BE2C (cell line): ENCODE measurements around the gene ROBO1.

Experiments
- DNase-seq: peaks from one replicate; pipeline ENCODE4 v3.0.0-alpha.2; 2020
- H3K27me3 ChIP-seq: fragments of 250-450 bp; sonication (Bioruptor Pico); 2 replicates; pipeline ENCODE4 v1.5.1; 2020; ENCODE audit warnings: mild to moderate bottlenecking
- H3K36me3 ChIP-seq: fragments of 250-450 bp; sonication (Bioruptor Pico); 2 replicates; pipeline ENCODE4 v1.5.1; 2020; ENCODE audit warnings: mild to moderate bottlenecking
- H3K4me1 ChIP-seq: fragments of 250-450 bp; sonication (Bioruptor Pico); 2 replicates; pipeline ENCODE4 v1.5.1; 2020
- H3K4me3 ChIP-seq: 2 replicates; pipeline ENCODE4 v1.5.1; 2011; ENCODE audit warnings: low read depth, low read length
- H3K9me3 ChIP-seq: fragments of 250-450 bp; sonication (Bioruptor Pico); 2 replicates; pipeline ENCODE4 v1.5.1; 2020
- TF ChIP-seq, protein P1 (sequence below): IDR thresholded peaks from 2 replicates; pipeline ENCODE4 v1.5.1; 2012; ENCODE audit warnings: mild to moderate bottlenecking, low read depth, low read length

ROBO1 gene

DNA sequence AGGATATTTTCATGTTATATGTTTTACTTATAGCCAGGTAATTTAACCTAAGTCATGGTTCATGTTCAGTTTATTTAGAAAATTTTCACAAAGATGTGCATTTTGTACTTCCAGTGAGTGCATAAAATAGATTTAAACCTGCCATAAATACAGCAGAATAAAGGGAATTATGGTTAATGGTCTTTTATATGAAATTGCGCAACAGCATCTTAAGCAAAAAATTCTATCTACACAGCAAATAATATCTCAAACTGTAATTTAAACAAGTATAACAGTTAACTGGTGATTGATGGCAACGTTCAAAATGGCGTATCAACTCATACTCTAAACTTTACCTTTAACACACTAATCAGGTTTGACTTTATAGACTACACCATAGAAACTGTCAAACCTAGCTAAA, 97.6 kb downstream of the ROBO1 start:
- no peak overlapping the region for H3K4me3 ChIP-seq
- TF ChIP-seq, protein P1, sequence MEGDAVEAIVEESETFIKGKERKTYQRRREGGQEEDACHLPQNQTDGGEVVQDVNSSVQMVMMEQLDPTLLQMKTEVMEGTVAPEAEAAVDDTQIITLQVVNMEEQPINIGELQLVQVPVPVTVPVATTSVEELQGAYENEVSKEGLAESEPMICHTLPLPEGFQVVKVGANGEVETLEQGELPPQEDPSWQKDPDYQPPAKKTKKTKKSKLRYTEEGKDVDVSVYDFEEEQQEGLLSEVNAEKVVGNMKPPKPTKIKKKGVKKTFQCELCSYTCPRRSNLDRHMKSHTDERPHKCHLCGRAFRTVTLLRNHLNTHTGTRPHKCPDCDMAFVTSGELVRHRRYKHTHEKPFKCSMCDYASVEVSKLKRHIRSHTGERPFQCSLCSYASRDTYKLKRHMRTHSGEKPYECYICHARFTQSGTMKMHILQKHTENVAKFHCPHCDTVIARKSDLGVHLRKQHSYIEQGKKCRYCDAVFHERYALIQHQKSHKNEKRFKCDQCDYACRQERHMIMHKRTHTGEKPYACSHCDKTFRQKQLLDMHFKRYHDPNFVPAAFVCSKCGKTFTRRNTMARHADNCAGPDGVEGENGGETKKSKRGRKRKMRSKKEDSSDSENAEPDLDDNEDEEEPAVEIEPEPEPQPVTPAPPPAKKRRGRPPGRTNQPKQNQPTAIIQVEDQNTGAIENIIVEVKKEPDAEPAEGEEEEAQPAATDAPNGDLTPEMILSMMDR = no peak
- no peaks in the 10 kb centered on the region for H3K4me1 ChIP-seq
- H3K27me3 ChIP-seq = no peaks in the 10 kb centered on the region
- DNase-seq = no peak
- no peaks in the 10 kb centered on the region for H3K36me3 ChIP-seq
- no peaks in the 10 kb centered on the region for H3K9me3 ChIP-seq

DNA sequence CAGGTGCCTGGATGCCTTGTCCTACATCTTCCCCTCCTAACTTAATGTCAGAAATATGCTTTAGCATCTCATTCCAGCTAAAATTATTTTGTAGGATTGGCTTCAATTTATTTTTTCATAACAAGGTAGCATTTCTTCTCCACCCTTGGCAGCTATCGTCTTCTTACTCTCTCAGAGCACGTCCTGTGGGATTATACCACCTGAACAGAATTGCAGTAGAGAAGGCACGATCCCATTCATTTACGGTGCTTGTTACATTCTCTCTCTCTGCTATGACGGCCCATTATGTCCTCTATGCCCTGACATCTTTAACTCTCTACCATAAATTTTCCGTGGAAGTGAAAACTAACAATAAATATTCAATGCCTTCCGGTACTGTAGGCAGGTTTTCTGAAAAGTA, 103.3 kb downstream of the ROBO1 start:
- no peak overlapping the region for H3K4me3 ChIP-seq
- TF ChIP-seq, protein P1 = no peak
- DNase-seq = no peak
- H3K27me3 ChIP-seq = no peaks in the 10 kb centered on the region
- no peaks in the 10 kb centered on the region for H3K9me3 ChIP-seq
- no peaks in the 10 kb centered on the region for H3K4me1 ChIP-seq
- H3K36me3 ChIP-seq = no peaks in the 10 kb centered on the region

DNA sequence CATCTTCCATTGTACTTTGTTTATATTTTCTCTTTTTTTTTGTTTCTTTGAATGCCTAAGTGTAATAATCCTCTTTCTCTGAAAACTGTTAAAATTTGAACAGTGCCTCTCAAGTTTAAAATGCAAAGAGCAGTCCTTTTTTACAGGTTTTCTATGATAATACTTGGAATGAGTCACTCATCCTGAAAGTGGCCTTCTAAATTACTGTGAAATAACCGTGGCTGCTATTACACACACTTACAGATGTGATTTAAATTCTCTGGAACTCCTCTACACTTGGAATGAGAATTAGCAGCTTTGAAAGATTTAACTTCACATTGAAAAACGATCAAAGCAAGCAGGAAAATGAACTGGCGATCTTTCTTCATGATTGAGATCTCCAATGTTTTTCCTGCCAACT, 105.9 kb downstream of the ROBO1 start:
- Histone ChIP-seq H3K4me1 (no peaks in the 10 kb centered on the region), H3K27me3 (no peaks in the 10 kb centered on the region), H3K4me3 (no peak overlapping the region), H3K36me3 (no peaks in the 10 kb centered on the region), H3K9me3 (no peaks in the 10 kb centered on the region)
- DNase-seq = no peak
- TF ChIP-seq, protein P1 = no peak

DNA sequence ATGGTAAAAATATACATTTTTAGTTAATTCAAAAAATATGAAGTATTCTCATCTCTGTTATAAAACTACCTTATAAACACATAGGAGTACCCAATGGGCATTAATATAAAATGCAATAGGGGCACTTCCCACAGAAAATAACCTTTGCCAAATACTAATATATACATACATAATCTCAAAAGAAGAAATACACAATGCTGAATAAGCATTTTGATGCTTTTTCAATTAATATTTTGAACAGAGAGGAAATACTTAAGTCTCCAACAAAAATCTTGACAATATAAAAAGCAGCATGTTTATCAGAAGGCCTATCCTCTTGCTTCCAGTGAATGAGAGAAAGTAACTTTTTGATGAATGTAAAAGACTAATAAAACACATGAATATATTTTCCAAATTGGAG, 110.7 kb downstream of the ROBO1 start:
- Histone ChIP-seq H3K9me3 (no peaks in the 10 kb centered on the region; the same call in 1 of the 2 replicates), H3K27me3 (no peaks in the 10 kb centered on the region), H3K4me1 (no peaks in the 10 kb centered on the region), H3K36me3 (no peaks in the 10 kb centered on the region), H3K4me3 (no peak overlapping the region)
- TF ChIP-seq, protein P1 = no peak
- no peak for DNase-seq

DNA sequence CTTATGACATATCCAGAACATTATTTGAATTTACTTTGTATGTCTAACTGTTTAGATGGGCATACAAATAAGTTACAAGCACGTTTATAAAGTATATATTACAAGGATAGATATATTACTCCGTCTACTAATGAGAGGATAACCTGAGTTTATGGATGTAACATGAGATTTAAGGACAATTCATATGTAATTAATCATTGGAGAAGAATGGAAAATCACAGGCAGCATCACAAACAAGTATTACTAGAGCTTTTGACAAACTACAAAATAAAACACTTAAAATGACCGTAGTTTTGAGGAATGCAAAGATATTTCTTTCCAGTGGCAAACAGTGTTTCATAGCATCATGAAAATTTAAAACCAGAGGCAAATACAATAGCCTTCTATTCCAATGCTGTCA, 113.8 kb downstream of the ROBO1 start:
- H3K27me3 ChIP-seq = no peaks in the 10 kb centered on the region
- no peak for DNase-seq
- no peaks in the 10 kb centered on the region for H3K36me3 ChIP-seq
- TF ChIP-seq, protein P1 = no peak
- H3K9me3 ChIP-seq = no peaks in the 10 kb centered on the region; the same call in 1 of the 2 replicates
- H3K4me3 ChIP-seq = no peak overlapping the region
- H3K4me1 ChIP-seq = no peaks in the 10 kb centered on the region

DNA sequence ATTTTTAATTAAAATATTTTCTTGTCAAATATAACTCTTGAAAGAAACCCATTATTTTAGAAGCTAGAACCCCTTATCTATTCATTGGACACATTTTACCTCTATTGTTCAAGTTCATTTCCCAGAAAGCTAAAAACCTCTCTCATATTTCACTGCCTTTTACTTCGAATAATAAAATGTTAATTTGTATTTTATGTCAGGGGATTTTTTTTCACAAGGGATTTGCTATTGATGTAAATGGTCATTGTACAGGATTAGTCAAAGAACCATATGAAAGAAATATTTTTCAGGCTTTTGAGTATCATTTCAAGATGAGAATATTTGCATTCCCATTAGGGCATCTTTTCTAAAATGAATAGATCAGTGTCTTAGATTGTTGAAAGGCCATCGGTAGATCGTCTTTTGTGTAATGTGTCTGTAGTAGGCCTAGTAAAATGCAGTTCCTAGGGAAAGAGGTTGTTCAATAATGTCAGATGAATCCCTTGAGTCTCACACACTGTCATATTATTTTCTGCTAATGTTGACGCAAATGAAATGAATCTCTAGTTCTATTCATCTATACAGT, 114.5 kb downstream of the ROBO1 start:
- H3K4me3 ChIP-seq = no peak overlapping the region
- no peak for DNase-seq
- no peaks in the 10 kb centered on the region for H3K36me3 ChIP-seq
- H3K9me3 ChIP-seq = no peaks in the 10 kb centered on the region; the same call in 1 of the 2 replicates
- no peaks in the 10 kb centered on the region for H3K4me1 ChIP-seq
- no peaks in the 10 kb centered on the region for H3K27me3 ChIP-seq
- TF ChIP-seq, protein P1 = no peak
